Measurements from ENCODE around the gene CAPN10.

The CAPN10 gene

GRCh38 chr2:240574386-240575100 lies 12.0 kb upstream of the CAPN10 start:
- no peak for DNase-seq (ENCODE audit: low read depth)

GRCh38 chr2:240575101-240575965 lies 11.2 kb upstream of the CAPN10 start:
- DNase-seq (ENCODE audit: low read depth), result no peak

- no peak for DNase-seq (ENCODE audit: low read depth)
Observed at GRCh38 chr2:240576036-240576435, 10.5 kb upstream of the CAPN10 start.

GRCh38 chr2:240576436-240577205 lies 9.9 kb upstream of the CAPN10 start:
- DNase-seq (ENCODE audit: low read depth), result no peak

GRCh38 chr2:240577281-240578109 lies 9.0 kb upstream of the CAPN10 start:
- DNase-seq (ENCODE audit: low read depth), result no peak

GRCh38 chr2:240578110-240578450 lies 8.5 kb upstream of the CAPN10 start:
- no peak for DNase-seq (ENCODE audit: low read depth)

GRCh38 chr2:240578488-240578887 lies 8.0 kb upstream of the CAPN10 start:
- DNase-seq (ENCODE audit: low read depth), result no peak

GRCh38 chr2:240579071-240579762 lies 7.3 kb upstream of the CAPN10 start:
- no peak for DNase-seq (ENCODE audit: low read depth)

GRCh38 chr2:240579771-240580614 lies 6.5 kb upstream of the CAPN10 start:
- DNase-seq (ENCODE audit: low read depth), result peak; percentile 21

- DNase-seq (ENCODE audit: low read depth), result no peak
Observed at GRCh38 chr2:240581811-240582210, 4.7 kb upstream of the CAPN10 start.

GRCh38 chr2:240582781-240583180 lies 3.8 kb upstream of the CAPN10 start:
- DNase-seq (ENCODE audit: low read depth), result no peak

GRCh38 chr2:240583774-240584173 lies 2.8 kb upstream of the CAPN10 start:
- DNase-seq (ENCODE audit: low read depth), result no peak

GRCh38 chr2:240584486-240585031 lies 2.0 kb upstream of the CAPN10 start:
- no peak for DNase-seq (ENCODE audit: low read depth)

- DNase-seq (ENCODE audit: low read depth), result no peak
Observed at GRCh38 chr2:240585101-240585500, 1.4 kb upstream of the CAPN10 start.

- no peak for DNase-seq (ENCODE audit: low read depth)
Observed at GRCh38 chr2:240585681-240586197, 795 bp upstream of the CAPN10 start.

GRCh38 chr2:240586919-240587800 lies 626 bp downstream of the CAPN10 start:
- peak; percentile 25 for DNase-seq (ENCODE audit: low read depth)

- DNase-seq (ENCODE audit: low read depth), result no peak
Observed at GRCh38 chr2:240588006-240588655, 1.6 kb downstream of the CAPN10 start.

- DNase-seq (ENCODE audit: low read depth), result no peak
Observed at GRCh38 chr2:240588669-240589068, 2.1 kb downstream of the CAPN10 start.

All from stimulated activated CD8-positive, alpha-beta memory T cell treated with anti-CD3 and anti-CD28 coated beads, Interleukin-12 subunit alpha, Interleukin-12 subunit beta, amount 100 ng/mL, for 4 hours (primary cell).